ENCODE data around the gene TSPAN9.

The TSPAN9 gene

GRCh38 chr12:3207175-3207574 lies 130.0 kb downstream of the TSPAN9 start:
- no peak for DNase-seq

DNA sequence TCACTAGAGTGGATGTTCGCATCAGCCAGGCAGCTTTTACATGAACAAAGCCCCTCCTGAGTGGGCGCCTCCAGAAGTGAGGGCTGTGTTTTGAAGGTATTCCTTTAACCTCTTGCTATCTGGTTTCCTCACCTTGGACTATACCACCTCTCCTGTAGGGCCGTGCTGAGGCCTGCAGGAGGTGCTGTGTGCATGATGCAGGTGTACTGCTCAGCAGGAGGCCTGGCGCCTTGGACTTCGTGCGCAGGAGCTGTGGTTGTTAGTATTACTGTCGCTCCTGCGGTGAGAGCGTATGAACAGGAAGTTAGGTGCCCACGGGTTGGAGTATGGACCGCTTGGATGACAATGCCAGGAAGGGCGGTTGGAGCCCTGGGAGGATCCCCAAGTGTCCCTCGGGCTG lies 130.7 kb downstream of the TSPAN9 start:
- DNase-seq, result peak in 1 of 14 donors; percentile 74

DNA sequence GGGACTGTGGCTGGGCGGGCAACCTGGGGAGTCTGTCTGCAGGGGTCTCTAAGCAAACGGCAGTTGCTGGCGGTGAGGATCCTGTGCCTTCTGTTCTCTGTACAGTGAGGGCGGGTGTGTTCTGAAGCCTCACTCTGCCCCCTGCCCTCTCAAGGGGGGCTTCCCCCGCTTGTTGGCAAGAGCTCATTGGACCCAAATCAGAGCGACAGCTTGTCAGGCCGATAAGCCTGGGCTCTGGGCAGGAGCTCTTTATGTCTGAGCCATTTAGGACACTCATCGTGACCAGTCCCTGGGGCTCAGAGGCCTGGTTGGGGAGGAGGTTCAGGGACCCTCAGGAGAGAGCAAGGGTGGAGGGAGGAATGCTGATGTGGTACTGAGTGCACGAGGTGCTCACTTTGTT lies 136.0 kb downstream of the TSPAN9 start:
- peak in 2 of 14 donors; percentile 20 to 94 for DNase-seq

DNA sequence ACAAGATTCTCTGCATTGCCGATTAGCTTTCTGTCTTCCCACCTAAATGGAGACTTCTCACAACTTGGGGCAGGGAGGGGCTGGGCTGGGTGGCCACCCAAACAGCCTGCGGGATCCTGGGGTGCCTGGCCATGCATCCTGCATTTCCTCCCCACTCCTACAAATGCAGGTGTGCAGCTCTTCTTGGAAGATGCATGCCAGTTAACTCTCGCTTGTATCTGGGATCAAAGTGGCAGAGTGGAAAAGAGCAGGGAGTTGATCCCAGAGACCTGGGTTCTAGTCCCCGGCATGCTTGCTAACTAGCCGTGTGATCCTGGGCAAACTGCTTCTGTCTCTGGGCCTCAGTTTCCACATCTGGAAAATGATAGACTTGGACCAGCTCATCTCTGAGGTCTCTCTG lies 136.6 kb downstream of the TSPAN9 start:
- DNase-seq, result no peak

- DNase-seq, result no peak
Measured at GRCh38 chr12:3214526-3215365, 137.6 kb downstream of the TSPAN9 start.

DNA sequence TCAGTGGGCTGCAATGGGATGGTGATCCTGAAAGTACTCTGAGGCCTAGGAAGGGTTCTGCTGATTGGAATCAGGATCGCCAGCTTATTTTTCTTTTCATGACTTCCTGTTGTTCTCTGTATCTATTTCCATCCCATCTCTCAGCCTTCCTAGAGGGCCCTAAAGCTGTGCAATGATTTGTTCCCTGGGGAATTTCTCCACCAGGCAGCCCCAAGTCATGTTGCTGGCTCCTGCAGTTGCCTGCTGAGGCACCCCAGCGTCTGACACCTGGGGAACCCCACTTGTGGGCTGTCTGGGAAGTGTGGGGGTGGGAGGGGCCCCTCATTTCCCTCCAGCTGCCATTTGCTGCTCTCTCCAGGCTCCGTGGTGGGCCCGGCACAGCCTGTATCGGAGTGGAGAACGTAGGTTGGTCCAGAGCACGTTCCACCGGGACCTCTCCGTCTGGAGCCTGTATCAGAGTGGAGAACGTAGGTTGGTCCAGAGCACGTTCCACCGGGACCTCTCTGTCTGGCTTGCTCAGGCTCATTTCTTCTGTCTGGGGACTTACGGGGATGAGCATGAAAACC lies 138.3 kb downstream of the TSPAN9 start:
- no peak for DNase-seq

GRCh38 chr12:3216097-3216496 lies 138.9 kb downstream of the TSPAN9 start:
- no peak for DNase-seq

- DNase-seq, result peak in 1 of 14 donors; percentile 77
Measured at GRCh38 chr12:3216726-3217682, 139.8 kb downstream of the TSPAN9 start.

GRCh38 chr12:3217683-3218079 lies 140.5 kb downstream of the TSPAN9 start:
- DNase-seq, result no peak

- DNase-seq, result peak in 2 of 14 donors; percentile 11 to 13
Measured at GRCh38 chr12:3218228-3219171, 141.3 kb downstream of the TSPAN9 start.

DNA sequence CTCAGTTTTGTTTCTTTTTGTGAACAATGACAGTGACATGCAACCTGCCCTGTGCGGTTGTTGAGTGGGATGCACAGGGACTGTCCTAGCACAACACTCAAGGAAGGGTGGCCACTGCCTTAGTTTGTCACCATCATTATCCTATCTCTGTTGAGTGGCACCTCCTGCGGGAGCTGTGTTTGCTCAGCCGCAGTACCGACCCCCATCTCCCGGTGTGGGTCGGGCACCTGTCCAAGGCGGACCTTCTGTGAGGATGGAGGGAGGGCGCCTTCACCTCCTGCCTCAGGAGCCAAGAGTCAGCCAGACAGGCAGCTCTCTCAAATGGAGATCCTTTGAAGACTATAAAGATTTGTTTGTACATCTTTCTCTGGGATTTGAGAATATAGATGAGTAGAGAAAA lies 142.1 kb downstream of the TSPAN9 start:
- no peak for DNase-seq

DNA sequence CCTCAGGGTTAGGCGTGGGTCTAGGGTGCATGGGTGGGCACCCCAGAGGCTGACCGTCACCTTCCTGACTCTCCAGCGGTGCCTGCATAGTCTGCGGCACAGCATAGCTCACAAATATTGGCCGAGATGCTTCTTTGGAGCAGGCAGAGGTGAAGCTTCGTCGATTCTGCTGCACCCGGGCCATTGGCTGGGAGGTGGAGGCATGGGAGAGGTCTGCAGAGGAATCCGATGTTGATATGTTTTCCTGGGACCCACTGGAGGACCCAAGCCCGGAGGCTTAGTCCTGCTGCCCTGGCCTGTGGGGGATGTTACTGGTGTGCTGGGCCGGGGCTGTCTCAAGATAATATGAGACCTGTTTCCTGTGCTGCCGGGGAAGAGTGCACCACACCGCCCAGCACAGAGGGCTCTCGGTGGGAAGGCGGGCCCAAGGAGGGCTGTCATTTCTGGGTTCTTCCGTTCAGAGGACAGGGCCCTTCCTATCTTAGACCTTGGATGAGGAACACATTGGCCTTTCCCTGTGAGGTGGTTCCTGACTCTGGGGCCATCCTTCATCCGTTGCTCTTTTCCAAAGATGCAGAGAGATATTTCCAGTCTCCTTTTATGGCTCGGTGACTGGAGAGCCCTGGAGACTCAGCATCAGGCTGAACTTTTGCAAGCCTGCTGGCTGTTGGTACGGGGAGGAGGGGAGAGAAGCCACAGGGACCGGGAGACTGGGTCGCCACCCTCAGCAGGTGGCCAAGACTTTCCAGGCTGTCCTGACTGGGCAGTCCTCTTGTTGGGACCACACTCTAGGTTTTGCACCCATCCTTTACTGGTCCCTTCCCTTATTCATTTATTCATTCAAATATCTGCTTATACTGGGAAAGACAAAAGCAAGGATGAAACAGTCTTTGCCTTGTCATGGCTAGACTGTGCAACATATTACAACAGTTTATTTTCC lies 143.5 kb downstream of the TSPAN9 start:
- no peak for DNase-seq

GRCh38 chr12:3222306-3222705 lies 145.1 kb downstream of the TSPAN9 start:
- no peak for DNase-seq

DNA sequence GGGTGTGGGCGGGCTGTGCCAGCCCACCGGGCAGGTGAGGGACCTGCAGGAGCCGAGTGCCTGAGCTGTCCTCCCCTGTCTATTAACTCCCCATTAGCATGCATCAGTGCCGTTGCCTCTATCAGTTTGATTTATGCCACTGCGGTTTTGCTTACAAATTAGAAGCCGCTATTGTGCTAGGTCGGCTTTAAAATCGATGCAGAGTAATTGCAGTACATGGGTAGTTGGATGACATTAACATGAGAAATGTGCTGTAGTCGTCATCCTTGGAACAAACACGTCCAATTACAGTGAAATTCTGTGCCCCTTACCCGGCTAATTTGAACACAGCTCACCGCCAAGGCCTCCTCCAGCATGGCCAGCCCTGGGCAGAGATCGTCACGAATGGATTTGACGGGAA lies 145.8 kb downstream of the TSPAN9 start:
- no peak for DNase-seq

DNA sequence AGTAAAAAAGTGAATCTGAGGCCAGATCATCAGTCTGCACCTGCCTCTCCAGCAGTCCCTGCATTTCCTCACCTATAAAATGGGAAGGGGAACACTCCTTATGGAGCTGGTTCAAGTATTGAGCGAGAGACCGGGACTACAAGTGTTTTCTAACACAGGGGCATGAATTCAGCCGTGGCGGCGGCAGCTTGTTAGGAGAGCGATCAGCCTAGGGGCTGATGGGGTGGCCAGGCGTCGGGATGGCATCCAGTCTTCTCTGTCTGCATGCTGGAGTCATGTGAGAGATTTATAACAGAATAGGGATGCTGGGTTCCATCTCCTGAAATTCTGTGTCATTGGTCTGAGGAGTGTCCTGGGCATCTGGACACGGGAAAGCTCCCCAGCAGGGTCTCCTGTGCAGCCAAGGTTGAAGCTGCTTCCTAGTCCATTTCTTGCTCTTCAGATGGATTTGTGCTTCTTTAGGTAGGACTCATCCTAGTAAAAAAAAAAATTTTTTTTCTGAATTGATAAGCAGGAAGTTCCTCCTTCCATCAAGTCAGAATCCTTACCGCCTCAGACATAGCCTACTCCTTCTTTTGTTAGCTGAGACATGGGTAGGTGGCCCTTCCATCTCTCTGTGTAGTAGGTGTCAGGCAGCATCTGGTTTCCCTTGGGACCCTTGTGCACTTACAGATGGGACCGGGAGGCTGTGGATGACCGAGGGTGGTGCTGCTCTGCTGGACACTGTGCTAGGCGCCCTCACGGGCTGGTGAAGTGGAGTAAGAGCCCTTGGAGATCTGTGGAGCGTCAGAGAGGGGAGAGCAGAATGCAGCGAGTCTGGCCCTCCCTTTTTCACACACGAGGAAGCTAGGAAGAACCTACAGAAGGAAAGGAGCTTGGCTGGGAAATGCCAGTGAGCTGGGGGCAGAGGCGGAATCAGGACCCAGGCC lies 146.7 kb downstream of the TSPAN9 start:
- DNase-seq, result no peak

DNA sequence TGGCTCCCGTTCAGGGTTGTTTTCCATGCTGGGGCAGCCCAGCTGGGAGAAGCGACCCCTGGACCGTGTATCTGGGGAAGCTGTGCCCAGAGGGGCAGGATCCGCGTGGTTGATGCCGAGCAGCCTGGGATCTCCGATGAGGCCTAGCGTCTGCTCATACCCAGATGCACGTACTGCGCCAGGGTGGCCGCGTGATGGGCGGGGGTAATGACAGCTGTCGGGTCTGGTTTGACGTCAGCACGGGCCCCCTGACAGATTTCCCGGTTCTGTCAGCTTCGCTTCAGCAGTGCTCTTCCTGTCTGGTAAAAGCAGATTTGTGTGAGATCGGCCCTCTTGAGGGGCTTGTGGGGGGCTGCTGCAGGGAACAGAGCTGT lies 147.3 kb downstream of the TSPAN9 start:
- no peak for DNase-seq

DNA sequence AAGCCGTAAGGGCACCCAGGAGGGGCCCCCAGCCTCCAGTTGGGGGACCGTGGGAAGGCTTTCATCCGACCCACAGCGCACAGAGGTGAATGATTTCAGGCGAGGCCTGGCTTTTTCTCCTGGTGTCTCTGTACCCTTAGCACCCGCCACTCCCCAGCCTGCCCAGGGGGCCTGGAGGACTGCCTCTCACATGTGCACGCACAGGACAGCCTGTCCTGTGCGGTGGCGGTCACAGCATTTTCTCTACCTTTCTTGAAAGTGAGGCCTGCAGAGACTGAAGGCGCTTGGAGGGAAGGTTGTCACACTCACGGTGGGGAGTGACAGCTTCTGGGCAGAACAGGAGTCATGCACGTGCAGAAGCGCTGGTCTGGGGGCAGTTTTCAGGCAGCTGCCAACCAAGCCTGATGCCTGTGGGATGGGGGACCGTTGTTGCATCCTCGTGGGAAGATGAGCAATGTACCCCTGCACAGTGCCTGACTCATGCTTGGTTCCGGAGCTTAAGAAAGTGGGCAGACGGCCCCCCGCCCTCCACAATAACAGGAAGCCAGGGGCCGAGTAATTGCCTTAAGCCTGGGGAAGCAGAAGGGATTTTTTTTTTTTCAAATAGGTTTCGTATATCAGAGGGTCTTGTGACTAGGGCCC lies 148.1 kb downstream of the TSPAN9 start:
- no peak for DNase-seq

DNA sequence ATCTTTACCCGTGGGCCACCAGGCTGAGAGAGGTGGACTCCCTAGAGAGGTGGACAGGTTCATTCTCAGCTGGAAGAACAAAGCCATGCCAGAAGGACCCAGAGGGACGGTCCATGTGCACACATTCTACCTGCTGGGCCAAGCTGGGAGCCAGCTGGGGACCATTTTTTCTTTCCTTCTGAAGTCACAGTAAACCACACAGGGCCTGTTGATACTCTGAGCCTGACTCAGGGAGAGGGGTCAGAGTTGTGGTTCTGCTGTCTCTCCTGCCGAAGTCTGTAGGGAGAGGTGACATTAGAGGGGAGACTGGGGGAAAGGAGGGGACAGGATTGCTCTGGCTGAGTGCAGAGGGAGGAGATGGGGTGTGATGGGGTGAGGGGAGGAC lies 148.6 kb downstream of the TSPAN9 start:
- no peak for DNase-seq

DNA sequence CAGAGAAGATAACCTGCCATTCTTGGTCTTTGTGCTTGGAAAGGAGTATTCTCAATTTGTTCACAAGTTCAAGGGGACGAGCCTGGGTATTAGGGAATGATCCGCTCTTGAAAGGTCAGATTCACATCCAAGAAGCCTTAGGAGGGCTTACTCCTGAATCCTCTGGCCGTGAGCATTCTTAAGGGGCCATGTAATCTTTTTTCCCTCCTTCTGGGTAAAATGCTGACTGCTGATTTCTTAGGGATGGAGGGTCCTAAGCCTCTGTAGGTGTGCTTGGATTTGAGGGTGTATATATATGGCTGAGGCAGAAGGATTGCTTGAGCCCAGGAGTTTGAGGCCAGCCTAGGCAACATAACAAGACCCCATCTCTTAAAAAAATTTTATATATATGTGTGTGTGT lies 149.1 kb downstream of the TSPAN9 start:
- no peak for DNase-seq

Data from C1 segment of cervical spinal cord (tissue), 14 donors.